ENCODE measurements around the gene RPS2. TPM values are rescaled to one million over a fixed set of nuclear protein-coding genes. Genes with fewer than 3 reads are reported as not detected.

Gene RPS2
- total RNA-seq, 8 experiments from 2014 or later = 1,718 to 3,761 (median 2,257) TPM

GRCh38 chr16:2004795-2005517 lies 40.3 kb upstream of the RPS2 start:
- Histone ChIP-seq H3K4me1 (replicated peaks in 1 of 2) (peaks cover 37 to 47% of the 10 kb centered on the region in 2 donors), H3K27ac (peak overlapping the region; percentile 96), H3K4me3 (peak overlapping the region in 2 of 5 donors; percentile 6 to 27)
- peak in 5 of 8 experiments; percentile 7 to 47 (median 42) for ATAC-seq (replicated peaks in 6 of 8)
- 33 to 90% (median 68%) methylated on average over 2 to 7 of the region's 34 CpGs; no CpG with 5 or more reads in 5 of the 10 experiments for WGBS, 10 experiments
- in situ Hi-C loops (cut with MboI; ENCODE audit: low pct_unique_long_range_greater_than_20kb in 2 of 9, low sequenced_read_pairs in 9 of 9, unreplicated experiment in 9 of 9) = loop anchor here in 3 of 9 experiments (25.0 kb wide), 1 partner anchor 132 kb away; the partner anchor contains the start of genes PKD1 (in 3 of the 3) and RAB26 (in 3 of the 3)

GRCh38 chr16:2003827-2004641 lies 39.4 kb upstream of the RPS2 start:
- Histone ChIP-seq H3K27ac (peak overlapping the region; percentile 96), H3K4me3 (peak overlapping the region in 4 of 5 donors; percentile 5 to 27 (median 16))

GRCh38 chr16:2003231-2003826 lies 38.7 kb upstream of the RPS2 start:
- in situ Hi-C loops (cut with MboI; ENCODE audit: low pct_unique_long_range_greater_than_20kb in 2 of 9, low sequenced_read_pairs in 9 of 9, unreplicated experiment in 9 of 9) = loop anchor here in 3 of 9 experiments (25.0 kb wide), 1 partner anchor 134 kb away; the partner anchor contains the start of genes PKD1 (in 3 of the 3) and RAB26 (in 3 of the 3)
- 0 to 100% (median 77%) methylated on average over 1 to 4 of the region's 8 CpGs; no CpG with 5 or more reads in 6 of the 10 experiments for WGBS, 10 experiments
- peak overlapping the region; percentile 96 for H3K27ac ChIP-seq
- H3K4me3 ChIP-seq = peak overlapping the region in 3 of 5 donors; percentile 9 to 27 (median 22)
- H3K4me1 ChIP-seq (replicated peaks in 1 of 2) = peaks cover 34 to 45% of the 10 kb centered on the region in 2 donors
- no peak for ATAC-seq (replicated peaks in 6 of 8)

More at GRCh38 chr16:2003827-2004641, 39.4 kb upstream of the RPS2 start:
- H3K4me1 ChIP-seq (replicated peaks in 1 of 2) = peaks cover 37 to 47% of the 10 kb centered on the region in 2 donors
- in situ Hi-C loops (cut with MboI; ENCODE audit: low pct_unique_long_range_greater_than_20kb in 2 of 9, low sequenced_read_pairs in 9 of 9, unreplicated experiment in 9 of 9) = loop anchor here in 3 of 9 experiments (25.0 kb wide), 1 partner anchor 133 kb away; the partner anchor contains the start of genes PKD1 (in 3 of the 3) and RAB26 (in 3 of the 3)
- WGBS, 10 experiments = 0 to 75% (median 17%) methylated on average over 1 to 5 of the region's 36 CpGs; no CpG with 5 or more reads in 5 of the 10 experiments
- peak; percentile 57 to 87 (median 80) for ATAC-seq (replicated peaks in 6 of 8)

GRCh38 chr16:2002406-2003230 lies 38.0 kb upstream of the RPS2 start:
- Histone ChIP-seq H3K4me3 (no peak overlapping the region), H3K27ac (no peak overlapping the region), H3K4me1 (replicated peaks in 1 of 2) (peaks cover 27 to 38% of the 10 kb centered on the region in 2 donors)
- in situ Hi-C loops (cut with MboI; ENCODE audit: low pct_unique_long_range_greater_than_20kb in 2 of 9, low sequenced_read_pairs in 9 of 9, unreplicated experiment in 9 of 9) = loop anchor here in 3 of 9 experiments (25.0 kb wide), 1 partner anchor 135 kb away; the partner anchor contains the start of genes PKD1 (in 3 of the 3) and RAB26 (in 3 of the 3)
- 96% methylated on average over 5 to 19 of the region's 47 CpGs; no CpG with 5 or more reads in 8 of the 10 experiments for WGBS, 10 experiments
- ATAC-seq (replicated peaks in 6 of 8) = no peak

- Histone ChIP-seq H3K27ac (no peak overlapping the region), H3K4me1 (replicated peaks in 1 of 2) (peaks cover 22 to 29% of the 10 kb centered on the region in 2 donors), H3K4me3 (no peak overlapping the region)
- 82 to 100% (median 92%) methylated on average over 2 to 11 of the region's 53 CpGs; no CpG with 5 or more reads in 5 of the 10 experiments for WGBS, 10 experiments
- ATAC-seq (replicated peaks in 6 of 8) = no peak
- in situ Hi-C loops (cut with MboI; ENCODE audit: low pct_unique_long_range_greater_than_20kb in 2 of 9, low sequenced_read_pairs in 9 of 9, unreplicated experiment in 9 of 9) = loop anchor here in 3 of 9 experiments (25.0 kb wide), 1 partner anchor 136 kb away; the partner anchor contains the start of genes PKD1 (in 3 of the 3) and RAB26 (in 3 of the 3)
Observed at GRCh38 chr16:2001456-2002355, 37.1 kb upstream of the RPS2 start.

GRCh38 chr16:2001035-2001434 lies 36.4 kb upstream of the RPS2 start:
- in situ Hi-C loops (cut with MboI; ENCODE audit: low pct_unique_long_range_greater_than_20kb in 2 of 9, low sequenced_read_pairs in 9 of 9, unreplicated experiment in 9 of 9) = loop anchor here in 3 of 9 experiments (25.0 kb wide), 1 partner anchor 136 kb away; the partner anchor contains the start of genes PKD1 (in 3 of the 3) and RAB26 (in 3 of the 3)
- Histone ChIP-seq H3K4me1 (replicated peaks in 1 of 2) (peaks cover 20 to 28% of the 10 kb centered on the region in 2 donors), H3K4me3 (no peak overlapping the region), H3K27ac (no peak overlapping the region)
- ATAC-seq (replicated peaks in 6 of 8) = no peak
- 63 to 100% (median 96%) methylated on average over 1 to 8 of the region's 19 CpGs; no CpG with 5 or more reads in 6 of the 10 experiments for WGBS, 10 experiments

GRCh38 chr16:1999866-2000514 lies 35.4 kb upstream of the RPS2 start:
- Histone ChIP-seq H3K4me1 (replicated peaks in 1 of 2) (peaks cover 14 to 18% of the 10 kb centered on the region in 2 donors), H3K4me3 (no peak overlapping the region), H3K27ac (no peak overlapping the region)
- in situ Hi-C loops (cut with MboI; ENCODE audit: low pct_unique_long_range_greater_than_20kb in 2 of 9, low sequenced_read_pairs in 9 of 9, unreplicated experiment in 9 of 9) = loop anchor here in 3 of 9 experiments (25.0 kb wide), 1 partner anchor 137 kb away; the partner anchor contains the start of genes PKD1 (in 3 of the 3) and RAB26 (in 3 of the 3)
- no peak for ATAC-seq (replicated peaks in 6 of 8)
- WGBS, 10 experiments = 94% methylated on average over 6 of the region's 28 CpGs; no CpG with 5 or more reads in 9 of the 10 experiments

GRCh38 chr16:1998852-1999801 lies 34.5 kb upstream of the RPS2 start:
- WGBS, 10 experiments = no CpG with 5 or more reads among the region's 39 CpGs
- in situ Hi-C loops (cut with MboI; ENCODE audit: low pct_unique_long_range_greater_than_20kb in 2 of 9, low sequenced_read_pairs in 9 of 9, unreplicated experiment in 9 of 9) = no loop called here
- Histone ChIP-seq H3K27ac (no peak overlapping the region), H3K4me3 (no peak overlapping the region), H3K4me1 (replicated peaks in 1 of 2) (peaks cover 6 to 9% of the 10 kb centered on the region in 2 donors)
- no peak for ATAC-seq (replicated peaks in 6 of 8)

- in situ Hi-C loops (cut with MboI; ENCODE audit: low pct_unique_long_range_greater_than_20kb in 2 of 9, low sequenced_read_pairs in 9 of 9, unreplicated experiment in 9 of 9) = no loop called here
- no CpG with 5 or more reads among the region's 27 CpGs for WGBS, 10 experiments
Observed at GRCh38 chr16:1998360-1998835, 33.8 kb upstream of the RPS2 start.

More at GRCh38 chr16:1998360-1998835, 33.8 kb upstream of the RPS2 start:
- peaks cover under 1 to 3% of the 10 kb centered on the region in 2 donors for H3K4me1 ChIP-seq (replicated peaks in 1 of 2)
- no peak overlapping the region for H3K27ac ChIP-seq
- no peak overlapping the region for H3K4me3 ChIP-seq
- peak in 1 of 8 experiments; percentile 2 for ATAC-seq (replicated peaks in 6 of 8)
